ENCODE data around the gene ELP4. TPM values are rescaled to one million over a fixed set of nuclear protein-coding genes. Genes with fewer than 3 reads are reported as not detected.

ELP4 gene
- total and polyA plus RNA-seq, 9 of the 15 experiments (the other 6 are each of a cell fraction or from before 2014, with no cell fraction given), result 24.1 to 60.3 (median 38.7) TPM

DNA sequence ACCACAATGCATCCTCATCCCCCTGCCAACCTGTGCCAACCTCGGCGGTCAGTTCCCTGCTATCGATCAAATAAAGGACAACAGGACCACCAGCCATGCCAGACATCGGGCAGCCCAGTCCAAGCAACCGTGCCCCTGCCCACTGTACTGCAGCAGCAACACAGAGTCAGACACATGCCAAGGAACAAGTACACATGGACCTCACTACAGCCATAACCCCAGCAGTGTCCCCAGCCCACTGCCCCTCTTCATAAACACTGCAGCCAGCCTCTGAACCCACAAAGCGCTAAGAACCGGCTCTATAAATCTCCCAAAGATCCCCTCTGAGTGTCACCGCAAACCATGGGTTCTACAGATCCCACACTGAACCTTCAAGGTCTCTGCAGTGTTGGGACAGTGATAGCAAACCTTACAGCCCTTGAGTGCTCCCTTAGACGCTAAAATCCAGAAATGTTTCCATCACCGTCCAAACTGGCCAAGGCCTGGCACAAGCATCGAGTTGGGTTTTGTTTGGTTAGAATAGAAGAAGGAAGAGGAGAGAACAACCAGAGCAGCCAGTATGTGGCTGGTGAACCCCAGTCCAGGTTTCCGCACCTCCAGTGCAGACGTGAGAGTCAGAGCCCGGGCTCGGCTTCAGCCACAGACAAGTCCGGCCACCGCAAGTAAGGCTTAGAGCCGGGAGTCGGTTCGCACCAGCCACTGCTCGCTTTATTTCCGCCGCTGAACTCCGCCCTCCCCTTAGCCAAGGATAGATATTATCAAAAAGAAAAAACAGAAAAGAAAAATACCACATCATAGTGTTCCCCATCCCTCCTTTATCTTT, 293.6 kb downstream of the ELP4 start:
- no peaks in the 10 kb centered on the region for H3K36me3 ChIP-seq (ENCODE audit: control insufficient read depth, insufficient read depth, low read length)
- 0 out of 2 replicates have a peak overlapping the region, but pooled peaks have one; percentile 18 for H2AFZ ChIP-seq (ENCODE audit: low read depth, low read length)
- H3K9ac ChIP-seq (ENCODE audit: insufficient read depth in 1 of 2, low read depth in 2 of 2, low read length in 2 of 2), result peak overlapping the region in 1 of 2 experiments; percentile 35; a peak in 1 of 4 replicates
- intact Hi-C loops (cut with micrococcal nuclease) (no loop called here), in situ Hi-C loops (cut with MboI) (no loop called here)
- peaks cover 6 to 51% of the 10 kb centered on the region in 2 experiments for H3K27me3 ChIP-seq (ENCODE audit: control insufficient read depth in 2 of 2, insufficient read depth in 2 of 2, low read length in 2 of 2)
- H3K4me2 ChIP-seq (ENCODE audit: insufficient read depth, low read length), result no peak overlapping the region
- FAIRE-seq (no peak), DNase-seq (ENCODE audit: extremely low read depth in 1 of 4, low spot score in 3 of 4) (no peak), ATAC-seq (peak; percentile 78)
- H4K20me1 ChIP-seq (replicated peaks; ENCODE audit: control insufficient read depth, insufficient read depth, low read length), result no peaks in the 10 kb centered on the region
- H3K27ac ChIP-seq (ENCODE audit: extremely low read depth, low read depth, low read length), result no peak overlapping the region
- WGBS (ENCODE audit: insufficient coverage, low coverage, missing lambda C conversion rate), result 18% methylated on average over 23 of the region's 24 CpGs
- BruUV-seq (replicated peaks), result no TSS peak
- H3K4me1 ChIP-seq (replicated peaks in 1 of 2; ENCODE audit: control insufficient read depth in 2 of 2, insufficient read depth in 2 of 2, low read length in 2 of 2), result peaks cover 0 to 3% of the 10 kb centered on the region in 2 experiments; a peak in 4 of 5 replicates
- H3K4me3 ChIP-seq, result no peak overlapping the region
- H3K79me2 ChIP-seq (ENCODE audit: control insufficient read depth, insufficient read depth, low read length), result no peaks in the 10 kb centered on the region
- no peaks in the 10 kb centered on the region for H3K9me1 ChIP-seq (ENCODE audit: control insufficient read depth, insufficient read depth, low read length)
- no peak for TF ChIP-seq ZNF707 (CRISPR knock-in tag; conservative IDR thresholded peaks at IDR 0.05)
- TF ChIP-seq ETV6 (IDR thresholded peaks at IDR 0.05; ENCODE audit: borderline replicate concordance in 1 of 2, low read depth in 2 of 2, low read length in 1 of 2), result no peak
- no peak for TF ChIP-seq ETV6 (CRISPR knock-in tag; IDR thresholded peaks at IDR 0.05; ENCODE audit: borderline replicate concordance)
- peak; percentile 59 for TF ChIP-seq REST (IDR thresholded peaks at IDR 0.05; ENCODE audit: borderline replicate concordance)
- no peak for TF ChIP-seq REST (CRISPR knock-in tag; IDR thresholded peaks at IDR 0.05; ENCODE audit: low read depth)
- ChIA-PET POLR2A (no interaction called here), CTCF (ENCODE audit: low intra/inter-chr PET ratio) (no interaction called here)
- no peaks in the 10 kb centered on the region for H3K9me3 ChIP-seq (replicated peaks; ENCODE audit: control insufficient read depth, insufficient read depth, low read depth, low read length)

Data from K562 (cell line).